Endometrial microvascular endothelial cells (primary cell): Measurements from ENCODE around the gene ORM2. TPM values are rescaled to one million over a fixed set of nuclear protein-coding genes. Genes with fewer than 3 reads are reported as not detected.

Experiments
- in situ Hi-C: cut with HindIII; loops from 2 replicates; pipeline ENCODE4 v1.10.0; 2017; ENCODE audit warnings: low sequenced_read_pairs, low pct_unique_long_range_greater_than_20kb; ENCODE audit errors: inconsistent ontology term
- total RNA-seq: library from RNA; depleted of rRNA; stranded (reverse); fragments of >200 nt; gene quantifications from one replicate; pipeline ENCODE4 v1.2.3, GENCODE V29; 2015; ENCODE audit errors: inconsistent ontology term

The ORM2 gene
- total RNA-seq, 1 donor from 2014 or later: not detected

DNA sequence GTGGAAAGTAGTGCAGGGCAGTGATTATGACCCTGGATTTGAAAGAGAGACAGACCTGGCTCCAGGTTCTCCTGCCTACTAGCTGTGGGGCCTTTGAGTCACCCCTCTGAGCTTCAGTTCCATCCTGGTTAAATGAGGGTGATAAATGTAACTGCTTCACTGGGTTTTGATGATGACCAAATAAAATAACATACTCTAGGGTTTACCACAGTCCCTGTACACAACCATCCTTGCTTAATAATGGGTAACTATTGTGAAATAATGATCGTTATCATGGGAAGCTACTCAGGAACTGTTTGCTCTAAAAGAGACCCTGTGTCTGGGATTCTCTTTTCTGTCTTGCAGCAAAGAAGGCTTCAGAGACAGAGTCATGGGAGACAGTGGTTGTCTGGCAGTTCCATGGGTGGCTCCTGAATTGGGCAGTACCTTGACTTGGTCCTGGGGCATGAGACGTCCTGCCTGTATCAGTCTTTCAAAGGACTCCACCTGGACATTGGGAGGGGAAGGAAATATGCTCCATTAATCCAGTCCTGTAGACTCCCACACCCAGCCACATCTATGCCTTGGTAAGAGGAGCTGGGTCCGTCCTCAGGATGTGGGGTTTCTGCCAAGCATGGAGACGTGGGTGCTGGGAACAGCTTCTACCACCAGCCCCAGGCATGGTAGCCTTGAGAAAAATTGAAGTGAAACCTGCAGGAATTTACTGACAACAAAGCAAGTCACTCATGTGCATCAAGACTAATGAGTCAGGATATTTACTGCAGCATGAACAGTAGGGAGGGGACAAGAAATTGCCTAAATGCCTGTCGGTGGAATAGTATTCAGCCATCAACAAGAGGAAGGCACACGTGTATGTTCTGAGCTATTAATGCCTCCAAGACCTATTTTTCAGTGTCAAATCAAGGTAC is 34.7 kb downstream of the ORM2 start:
- in situ Hi-C loops: no loop called here

DNA sequence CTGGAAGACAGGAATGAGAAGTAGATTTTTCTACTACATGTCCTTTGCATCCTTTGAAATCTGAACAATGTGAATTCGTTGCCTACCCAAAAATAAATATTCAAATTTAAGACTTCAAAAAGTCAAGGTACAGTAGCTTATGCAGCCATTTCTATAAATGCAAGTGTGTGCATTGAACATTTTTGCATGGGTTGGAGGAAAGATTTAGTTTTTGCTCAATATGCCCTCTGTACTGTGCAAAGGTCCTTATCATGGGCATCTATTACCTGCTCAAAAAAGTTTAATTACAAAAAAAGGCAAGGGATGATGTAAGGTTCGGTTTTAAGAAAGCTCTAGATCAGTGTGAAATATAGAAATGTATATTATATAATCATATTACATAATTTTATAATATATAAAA is 35.5 kb downstream of the ORM2 start:
- in situ Hi-C loops: no loop called here

DNA sequence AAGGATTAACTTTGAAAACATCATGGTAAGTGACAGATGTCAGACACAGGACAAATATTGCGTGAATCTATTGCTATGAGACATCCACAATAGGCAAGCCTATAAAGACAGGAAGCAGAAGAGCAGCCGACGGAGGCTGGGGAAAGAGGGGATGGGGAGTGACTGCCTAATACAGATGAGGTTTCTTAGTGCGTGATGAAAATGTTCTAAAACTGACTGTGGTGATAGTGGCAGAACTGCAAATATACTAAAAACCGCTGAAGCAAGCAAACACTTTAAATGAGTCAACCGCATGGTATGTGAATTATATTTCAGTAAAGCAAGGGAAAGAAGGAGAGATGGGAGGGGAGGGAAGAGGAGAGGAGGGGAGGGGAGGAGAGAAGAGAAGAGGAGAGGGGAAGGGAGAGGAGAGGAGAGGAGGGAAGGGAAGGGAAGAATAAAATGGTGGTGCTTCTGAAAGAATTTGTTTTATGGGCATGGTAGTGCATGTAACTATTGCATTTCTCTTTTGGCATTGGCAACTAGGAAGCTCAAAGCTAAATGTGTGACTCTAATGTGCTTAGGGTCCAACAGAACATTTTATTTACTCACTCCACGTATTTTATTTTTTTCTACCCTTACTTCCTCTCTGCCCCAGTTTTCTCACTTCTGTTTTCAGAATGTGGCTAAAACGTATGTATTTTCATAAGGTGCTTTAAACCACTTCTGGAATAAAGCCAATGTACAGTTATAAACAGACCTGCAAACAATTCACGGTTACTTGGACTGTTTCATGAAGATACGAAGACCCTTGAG is 36.9 kb downstream of the ORM2 start:
- in situ Hi-C loops: no loop called here

DNA sequence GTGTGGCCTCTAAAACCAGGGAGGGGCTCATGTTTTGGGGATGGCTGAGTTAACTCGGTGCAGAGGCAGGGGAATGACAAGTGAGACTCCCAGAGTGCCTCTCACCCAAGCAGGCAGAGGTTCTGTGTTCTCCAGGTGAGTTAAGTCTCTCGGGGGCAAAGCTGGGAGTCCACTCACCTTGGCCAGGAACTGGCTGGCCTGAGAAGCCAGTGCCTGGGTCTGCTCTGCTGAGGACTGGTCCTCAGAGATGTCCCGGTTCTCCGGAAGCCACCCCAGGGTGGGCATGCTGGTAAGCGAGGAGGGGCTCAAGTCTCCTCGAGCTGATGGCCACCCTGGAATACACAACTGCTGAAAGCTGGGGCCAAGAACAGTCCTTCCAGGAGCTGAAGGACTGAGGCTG is 37.7 kb downstream of the ORM2 start:
- in situ Hi-C loops: no loop called here

DNA sequence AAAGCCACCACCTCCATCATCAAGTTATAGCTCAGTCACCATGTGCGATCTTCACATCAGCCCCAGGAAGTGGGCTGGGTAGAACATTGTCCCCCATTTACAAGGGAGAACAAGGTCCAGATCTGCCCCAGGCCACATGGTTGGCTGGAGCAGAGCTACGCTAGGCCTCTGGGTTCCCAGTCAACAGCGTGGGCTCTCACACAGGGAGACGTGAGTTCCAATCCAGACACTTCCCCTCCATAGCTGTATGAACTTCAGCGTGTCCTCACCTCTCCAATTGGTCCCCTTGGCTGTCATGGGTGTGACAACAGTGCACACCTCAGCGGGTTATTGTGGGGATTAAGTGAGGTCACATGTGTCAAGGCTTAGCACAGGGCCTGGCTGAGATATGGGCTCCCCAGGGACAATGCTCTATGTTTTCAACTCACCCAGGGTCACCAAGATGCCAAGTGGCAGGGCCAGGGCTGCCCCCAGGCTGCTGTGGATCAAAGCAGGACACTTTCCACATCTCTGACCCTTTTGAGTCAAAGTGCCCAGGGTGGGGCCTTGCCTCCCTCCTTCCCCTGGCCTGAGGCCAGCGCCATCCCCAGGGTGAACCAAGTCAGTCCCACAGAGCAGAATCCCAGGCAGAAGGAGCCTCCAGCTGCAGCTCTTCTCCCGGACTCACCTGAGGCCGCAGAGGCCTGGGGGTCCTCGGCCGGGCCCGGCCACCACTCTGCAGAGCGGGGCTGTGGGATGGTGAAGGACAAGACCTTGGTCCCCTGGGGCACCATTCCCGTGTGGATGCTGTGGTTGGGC is 38.3 kb downstream of the ORM2 start:
- in situ Hi-C loops: no loop called here

DNA sequence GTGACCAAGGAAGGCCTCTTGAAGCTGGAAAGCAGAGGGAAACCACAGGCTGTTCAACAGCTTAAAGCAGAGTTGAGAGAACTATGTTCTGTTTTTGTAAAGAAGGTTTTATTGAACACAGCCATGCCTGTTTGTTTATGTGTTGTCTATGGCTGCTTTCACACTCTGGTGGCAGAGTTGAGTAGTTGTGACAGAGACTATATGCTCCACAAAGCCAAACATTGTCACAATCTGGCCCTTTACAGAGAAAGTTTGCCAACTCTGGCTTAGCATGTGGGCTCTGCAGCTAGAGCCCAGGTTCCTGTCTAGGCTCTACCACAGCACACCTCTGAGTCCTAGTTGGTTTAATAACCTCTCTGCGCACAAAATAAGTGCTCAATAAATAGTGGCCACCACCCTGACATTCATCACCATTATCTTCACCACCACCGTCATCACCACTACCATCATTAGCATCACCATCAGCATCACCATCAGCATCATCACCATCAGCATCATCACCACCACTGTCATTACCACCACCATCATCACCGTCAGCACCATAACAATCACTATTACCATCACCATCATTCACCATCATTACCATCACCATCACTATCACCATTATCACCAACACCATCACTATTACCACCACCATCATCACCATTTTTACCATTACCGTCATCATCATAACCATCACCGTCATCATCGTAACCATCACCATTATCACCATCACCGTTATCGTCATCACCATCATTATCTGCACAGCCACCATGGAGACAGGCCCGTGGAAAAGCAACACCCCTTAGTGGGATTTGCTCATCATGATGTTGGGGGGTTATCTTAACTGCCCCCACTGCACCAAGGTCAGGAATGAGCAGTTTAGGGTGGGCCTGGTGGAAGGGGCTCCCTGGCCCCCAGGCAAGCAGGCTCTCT is 39.8 kb downstream of the ORM2 start:
- in situ Hi-C loops: no loop called here

DNA sequence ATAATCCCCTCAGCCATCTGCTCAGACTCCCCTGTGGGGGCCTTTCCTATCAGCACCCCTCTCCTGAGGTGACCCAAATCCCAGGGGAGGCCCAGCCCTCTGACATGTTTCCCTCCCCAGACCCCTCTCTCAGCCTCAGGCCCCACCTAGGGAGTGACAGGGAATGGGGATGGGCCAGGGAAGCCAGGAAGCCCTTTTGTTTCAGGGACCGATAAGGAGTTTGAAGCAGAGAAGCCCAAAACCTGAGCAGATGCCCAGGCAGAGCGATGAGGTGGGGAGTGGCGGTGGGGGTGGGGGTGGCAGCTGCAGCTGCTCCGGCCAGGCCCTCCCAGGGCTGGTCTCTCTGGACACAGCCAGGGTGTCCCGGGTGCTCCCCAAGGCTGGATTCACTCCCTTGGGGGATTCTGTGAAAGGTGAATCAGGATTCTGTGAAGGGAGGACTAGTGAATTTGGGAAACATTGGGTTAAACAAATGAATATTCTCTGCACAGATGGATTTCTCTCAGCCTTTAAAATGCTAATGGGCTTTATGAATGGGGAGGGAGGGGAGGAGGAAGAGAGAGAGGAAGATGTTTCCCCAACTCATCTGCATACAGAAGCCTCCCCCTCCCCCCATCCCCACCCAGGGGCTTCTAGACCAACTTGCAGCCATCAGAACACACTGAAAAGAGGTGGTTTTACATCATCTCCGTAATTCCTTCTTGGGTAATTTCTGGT is 40.7 kb downstream of the ORM2 start:
- in situ Hi-C loops: no loop called here

DNA sequence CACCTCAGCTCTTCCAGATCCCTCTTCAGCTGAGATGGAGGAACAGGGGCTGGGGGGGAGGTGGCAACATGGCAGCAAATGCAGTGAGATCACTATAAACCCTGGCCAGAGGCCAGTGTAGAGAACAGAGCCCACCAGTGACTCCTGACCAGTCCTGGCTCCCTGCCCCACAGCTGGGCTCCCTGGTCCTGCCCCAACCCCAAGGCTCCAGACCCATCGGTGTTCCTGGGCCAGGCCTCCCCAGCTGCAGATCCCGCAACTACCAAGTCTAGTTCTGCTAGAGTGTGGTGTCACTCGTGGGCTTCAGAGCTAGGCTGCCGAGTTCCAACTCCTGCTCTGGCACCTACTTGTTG is 41.3 kb downstream of the ORM2 start:
- in situ Hi-C loops: no loop called here

DNA sequence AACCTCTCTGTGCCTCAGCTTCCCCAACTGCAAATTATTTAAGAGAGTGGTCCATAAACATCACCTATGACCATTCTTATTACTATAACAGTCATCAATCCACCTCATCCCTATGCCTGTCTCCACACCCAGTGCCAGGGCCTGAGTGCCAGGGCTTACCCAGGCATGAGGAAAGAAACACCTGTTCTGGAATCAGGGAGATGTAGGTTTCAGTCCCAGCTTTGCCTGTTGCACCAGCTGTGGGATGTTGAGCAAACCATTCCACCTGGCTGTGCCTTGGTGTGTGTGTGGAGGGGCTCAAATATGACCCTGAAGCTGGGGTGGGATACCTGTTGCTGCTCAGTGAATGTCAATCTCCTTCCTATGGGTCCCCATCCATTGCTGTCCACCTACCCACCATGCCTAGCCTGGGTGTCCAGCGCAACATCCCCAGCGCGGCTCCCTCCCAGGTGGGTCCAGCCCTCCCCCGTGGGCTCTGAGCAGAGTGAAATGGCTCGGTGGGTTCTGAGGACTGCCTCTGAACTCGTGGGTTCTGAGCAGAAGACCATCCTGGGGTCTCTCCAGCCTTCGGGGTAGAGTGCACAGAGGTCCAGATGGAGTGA is 41.8 kb downstream of the ORM2 start:
- in situ Hi-C loops: no loop called here

DNA sequence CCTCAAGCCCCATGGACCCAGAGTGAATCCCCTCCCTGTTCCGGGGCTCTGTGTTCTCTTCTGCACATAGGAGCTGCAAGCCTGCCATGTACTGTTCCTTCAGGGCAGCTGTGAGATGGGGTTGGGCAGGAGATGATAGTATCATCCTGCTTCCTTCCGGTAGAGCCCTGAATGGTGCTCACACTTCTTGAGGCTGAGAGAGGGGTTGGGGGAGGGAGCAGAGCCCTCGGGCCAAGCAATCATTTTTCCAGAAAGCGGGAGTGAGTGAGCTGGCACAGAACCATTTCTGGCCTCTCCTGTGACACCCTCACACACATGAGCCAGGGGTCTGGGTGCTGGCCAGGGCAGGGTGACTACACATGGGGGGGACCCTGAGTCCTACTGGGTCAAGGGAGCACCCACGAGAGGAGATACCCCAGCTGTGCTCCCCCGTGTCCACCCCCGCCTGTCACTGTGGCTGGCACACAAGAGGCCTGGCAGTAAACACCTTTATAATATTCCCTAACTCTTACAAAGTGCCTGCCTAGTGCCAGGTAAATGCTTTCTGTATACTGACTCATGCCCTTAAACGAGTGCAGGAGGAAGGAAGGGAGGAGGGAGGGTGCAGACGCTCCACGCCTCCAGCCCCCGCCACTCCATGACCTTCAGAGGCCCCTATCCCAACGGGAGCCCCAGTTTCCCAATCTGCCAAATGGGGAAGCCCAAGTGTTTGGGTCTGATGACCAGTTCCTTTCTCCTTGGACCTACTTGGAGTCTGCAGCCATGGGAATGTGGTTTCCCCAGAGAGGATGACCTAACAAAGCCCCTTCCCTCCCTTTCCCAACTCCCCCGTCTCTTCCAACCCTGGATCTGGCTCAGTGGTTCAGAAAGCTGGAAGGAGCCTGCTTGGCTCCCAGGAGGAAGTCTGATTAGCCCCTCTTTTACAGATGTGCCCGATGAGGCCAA is 42.6 kb downstream of the ORM2 start:
- in situ Hi-C loops: no loop called here

DNA sequence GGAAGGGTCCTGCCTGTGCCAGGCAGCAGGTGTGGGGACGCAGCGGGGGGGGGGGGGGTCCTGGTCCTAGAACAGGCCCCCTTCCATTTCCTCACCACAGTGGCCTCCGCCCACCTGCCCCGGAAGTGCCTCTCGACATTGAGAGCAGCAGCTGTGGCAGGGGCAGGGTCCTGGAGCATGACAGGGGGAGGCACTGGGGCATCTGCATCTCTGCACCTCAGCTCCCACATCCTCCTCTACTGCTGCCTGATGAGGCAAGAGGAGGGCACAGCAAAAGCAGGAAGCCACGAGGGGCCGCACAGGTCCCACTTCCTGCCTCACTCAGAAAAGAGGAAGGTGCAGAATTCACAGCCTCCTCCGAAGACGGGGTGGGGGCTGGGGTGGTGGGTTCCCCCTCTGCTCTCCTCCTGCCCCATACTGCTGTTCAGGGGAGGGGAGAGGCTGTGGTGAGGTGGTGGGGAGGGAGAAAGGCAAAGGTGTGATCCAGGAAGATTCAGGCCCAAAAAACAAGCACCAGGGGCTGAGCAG is 43.3 kb downstream of the ORM2 start:
- in situ Hi-C loops: no loop called here

DNA sequence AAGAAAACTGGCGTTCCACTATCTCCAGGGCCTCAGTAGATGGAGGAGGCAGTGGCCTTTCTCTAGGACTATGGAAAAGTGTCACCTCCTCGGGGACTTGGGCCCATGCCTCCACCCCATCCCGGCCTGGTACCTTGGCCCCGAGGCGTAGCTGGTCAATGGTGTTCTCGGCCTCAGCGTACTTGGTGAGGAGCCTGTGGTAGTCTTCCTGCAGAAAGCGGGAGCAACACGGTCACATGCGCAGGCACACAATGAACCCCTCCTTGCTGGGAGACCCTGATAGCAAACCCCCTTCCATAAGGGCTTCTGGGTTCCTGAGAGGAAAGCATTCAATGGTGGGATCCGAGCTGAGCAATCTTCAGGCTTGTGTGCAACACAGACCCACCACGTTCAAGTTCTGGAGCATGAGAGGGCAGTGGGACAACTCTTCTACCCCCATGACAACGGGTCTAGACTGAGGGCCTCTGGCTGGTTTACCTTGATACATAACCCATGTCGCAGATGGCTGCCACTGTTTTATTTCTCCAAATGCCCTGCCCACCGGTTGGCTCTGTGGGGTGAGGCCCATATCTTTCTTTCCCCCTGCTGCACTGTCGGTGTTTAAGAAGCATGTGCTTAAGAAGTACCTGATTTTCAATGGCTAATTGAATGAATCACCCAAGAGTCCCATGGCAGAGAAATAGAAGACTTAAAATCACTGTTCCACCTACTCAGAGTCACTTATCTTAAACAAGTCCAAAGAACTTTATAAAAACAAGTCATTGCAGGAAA is 44.5 kb downstream of the ORM2 start:
- in situ Hi-C loops: no loop called here

DNA sequence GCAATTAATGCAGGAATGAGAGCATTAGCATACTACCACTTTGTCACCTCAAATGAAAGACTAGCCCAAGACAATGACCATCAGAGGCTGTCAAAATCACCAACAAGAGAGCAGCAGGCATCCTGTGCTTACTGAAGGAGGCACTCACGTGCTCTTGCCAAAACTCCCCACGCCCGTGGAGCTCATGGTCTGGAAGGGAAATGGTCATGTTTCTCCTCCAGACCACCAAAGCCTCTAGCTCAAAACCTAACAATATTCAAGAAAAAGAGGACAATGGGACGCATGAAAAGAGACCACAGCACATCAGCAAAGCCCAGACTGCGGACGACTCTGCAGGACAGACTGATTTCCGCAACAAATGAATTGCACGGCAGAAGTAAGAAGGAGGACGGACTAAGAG is 45.3 kb downstream of the ORM2 start:
- in situ Hi-C loops: no loop called here

DNA sequence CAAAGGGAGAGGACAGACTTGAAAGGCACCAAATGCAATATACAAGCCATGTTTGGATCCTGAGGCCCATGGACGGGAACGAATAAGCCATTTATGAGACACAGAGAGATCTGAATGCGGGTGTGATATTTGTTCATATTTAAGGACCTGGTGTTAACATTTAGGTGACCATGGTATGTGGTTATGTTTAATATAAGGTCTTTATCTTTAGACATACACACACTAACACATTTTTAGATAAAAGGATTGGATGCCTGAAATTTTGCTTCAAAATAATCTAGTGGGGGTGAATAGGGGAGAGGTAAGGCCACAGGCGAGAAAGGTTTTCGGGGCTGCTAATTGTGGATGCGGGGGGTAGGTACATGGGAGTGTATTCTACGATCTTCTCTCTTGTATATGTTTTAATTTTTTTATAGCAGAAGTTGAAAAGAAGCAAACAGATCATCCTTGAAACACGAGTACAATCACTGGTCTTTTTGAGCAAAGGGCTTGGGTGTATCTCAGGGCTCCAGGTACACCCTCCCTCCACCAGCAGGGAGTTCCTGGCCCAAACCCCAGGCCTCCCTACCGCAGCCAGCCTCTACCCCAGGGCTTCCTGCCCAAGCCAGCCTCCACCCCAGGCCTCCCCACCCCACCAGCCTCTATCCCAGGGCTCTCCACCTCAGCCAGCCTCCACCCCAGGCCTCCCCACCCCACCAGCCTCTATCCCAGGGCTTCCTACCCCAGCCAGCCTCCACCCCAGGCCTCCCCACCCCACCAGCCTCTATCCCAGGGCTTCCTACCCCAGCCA is 45.9 kb downstream of the ORM2 start:
- in situ Hi-C loops: no loop called here
